Liver (tissue), 9 donors: ENCODE results near the gene RASAL2. TPM values are rescaled to one million over a fixed set of nuclear protein-coding genes. Genes with fewer than 3 reads are reported as not detected.
"Not testable (repeated sequence)": the region's sequence is repeated elsewhere in the genome, so short reads cannot be mapped to it uniquely, and the experiment has no call there.

Experiments used
- DNase-seq: peaks from one replicate; pipeline ENCODE4 v3.0.0-alpha.2; 2017; ENCODE audit warnings: low spot score
- H3K27ac ChIP-seq, 2 donors: one replicate each; pipeline ENCODE4 v1.7.0; 2013; ENCODE audit warnings: inconsistent platforms in 2 of 2, low read length in 2 of 2, control low read depth in 1 of 2, low read depth in 1 of 2, mild to moderate bottlenecking in 1 of 2
- H3K27me3 ChIP-seq, 4 donors: one replicate each; pipeline versions ENCODE4 v1.6.1 to v1.7.0; 2013; ENCODE audit warnings: low read length in 3 of 4, inconsistent platforms in 1 of 4, mild to moderate bottlenecking in 1 of 4, moderate library complexity in 1 of 4; ENCODE audit not compliant: control insufficient read depth in 4 of 4, insufficient read depth in 4 of 4
- H3K36me3 ChIP-seq, 4 donors: one replicate each; pipeline versions ENCODE4 v1.6.1 to v1.7.0; 2013; ENCODE audit warnings: low read length in 3 of 4, mild to moderate bottlenecking in 3 of 4, low read depth in 1 of 4, moderate library complexity in 1 of 4; ENCODE audit not compliant: control insufficient read depth in 4 of 4, insufficient read depth in 3 of 4
- H3K4me1 ChIP-seq, 4 donors: one replicate each; pipeline versions ENCODE4 v1.6.1 to v1.7.0; 2013; ENCODE audit warnings: low read length in 3 of 4, mild to moderate bottlenecking in 3 of 4, moderate library complexity in 1 of 4; ENCODE audit not compliant: control insufficient read depth in 4 of 4, insufficient read depth in 4 of 4
- H3K4me3 ChIP-seq, 3 donors: one replicate each; pipeline versions ENCODE4 v1.6.1 to v1.7.0; 2013; ENCODE audit warnings: low read length in 3 of 3, control low read depth in 1 of 3, low read depth in 1 of 3, mild to moderate bottlenecking in 1 of 3
- H3K9ac ChIP-seq, 2 donors: one replicate each; pipeline ENCODE4 v1.7.0; 2013; ENCODE audit warnings: low read length in 2 of 2, mild to moderate bottlenecking in 2 of 2, moderate library complexity in 2 of 2, control low read depth in 1 of 2, low read depth in 1 of 2
- H3K9me3 ChIP-seq, 4 donors: one replicate each; pipeline versions ENCODE4 v1.6.1 to v1.7.0; 2013; ENCODE audit warnings: low read length in 3 of 4; ENCODE audit not compliant: control insufficient read depth in 4 of 4
- EGR1 ChIP-seq, 2 donors: IDR thresholded peaks; 2 replicates each; pipeline ENCODE4 v1.6.1; 2016 to 2018; ENCODE audit warnings: antibody characterized with exemption in 2 of 2, low read depth in 2 of 2
- FOXA1 ChIP-seq: IDR thresholded peaks from 2 replicates; pipeline ENCODE4 v1.6.1; 2016; ENCODE audit warnings: antibody characterized with exemption
- FOXA2 ChIP-seq: IDR thresholded peaks from 2 replicates; pipeline ENCODE4 v1.6.1; 2016; ENCODE audit warnings: antibody characterized with exemption
- GABPA ChIP-seq, 2 donors: IDR thresholded peaks in 1 of 2; conservative IDR thresholded peaks in 1 of 2; 2 replicates each; pipeline ENCODE4 v1.6.1; 2016; ENCODE audit warnings: antibody characterized with exemption in 2 of 2, mild to moderate bottlenecking in 1 of 2, moderate library complexity in 1 of 2
- HNF4A ChIP-seq, 2 donors: conservative IDR thresholded peaks; 2 replicates each; pipeline ENCODE4 v1.6.1; 2016; ENCODE audit warnings: antibody characterized with exemption in 2 of 2, mild to moderate bottlenecking in 2 of 2
- HNF4G ChIP-seq: IDR thresholded peaks from 2 replicates; pipeline ENCODE4 v1.6.1; 2016; ENCODE audit warnings: antibody characterized with exemption
- JUND ChIP-seq, 2 donors: IDR thresholded peaks; 2 replicates each; pipeline ENCODE4 v1.6.1; 2016; ENCODE audit warnings: antibody characterized with exemption in 2 of 2
- NR2F2 ChIP-seq: IDR thresholded peaks from 2 replicates; pipeline ENCODE4 v1.6.1; 2016; ENCODE audit warnings: antibody characterized with exemption
- RAD21 ChIP-seq, 2 donors: IDR thresholded peaks; 2 replicates each; pipeline ENCODE4 v1.6.1; 2016; ENCODE audit warnings: antibody characterized with exemption in 2 of 2, mild to moderate bottlenecking in 2 of 2
- RXRA ChIP-seq, 2 donors: IDR thresholded peaks; 2 replicates each; pipeline ENCODE4 v1.6.1; 2017 to 2018; ENCODE audit warnings: antibody characterized with exemption in 2 of 2, mild to moderate bottlenecking in 1 of 2
- SP1 ChIP-seq: IDR thresholded peaks from 2 replicates; pipeline ENCODE4 v1.6.1; 2018; ENCODE audit warnings: antibody characterized with exemption, mild to moderate bottlenecking
- TAF1 ChIP-seq: conservative IDR thresholded peaks from 2 replicates; pipeline ENCODE4 v1.6.1; 2016; ENCODE audit warnings: antibody characterized with exemption, mild to moderate bottlenecking
- YY1 ChIP-seq: IDR thresholded peaks from 2 replicates; pipeline ENCODE4 v1.6.1; 2016; ENCODE audit warnings: antibody characterized with exemption, mild to moderate bottlenecking
- WGBS: extraction: QIAGEN DNeasy Blood & Tissue Kit; methylation state at CpG from one replicate; pipeline ENCODE4 v1.1.7; 2013; 5-methylcytosine and 5-hydroxymethylcytosine counted together
- polyA plus RNA-seq, 2 donors: library from polyadenylated mRNA; stranded (reverse) in 1 of 2; unstranded in 1 of 2; fragments of 200-250 nt in 1 of 2; fragments of >200 nt in 1 of 2; fragmentation: Nextera tagmentation in 1 of 2; extraction: Ambion mirVana in 1 of 2; gene quantifications; one replicate each; pipeline versions ENCODE4 v1.2.1 to v1.2.3, GENCODE V29; 2013 to 2015
- total RNA-seq, 2 donors: library from RNA; depleted of rRNA; stranded (reverse); fragments of >200 nt; gene quantifications; one replicate each; pipeline ENCODE4 v1.2.3, GENCODE V29; 2014
- TF ChIP-seq, protein P1 (sequence below): IDR thresholded peaks from 2 replicates; pipeline ENCODE4 v1.6.1; 2016; ENCODE audit warnings: antibody characterized with exemption, mild to moderate bottlenecking
- TF ChIP-seq, protein P2 (sequence below): IDR thresholded peaks from 2 replicates; pipeline ENCODE4 v1.6.1; 2016; ENCODE audit warnings: antibody characterized with exemption
- TF ChIP-seq, protein P3 (sequence below): IDR thresholded peaks from 2 replicates; pipeline ENCODE4 v1.6.1; 2016; ENCODE audit warnings: antibody characterized with exemption
- TF ChIP-seq, protein P4 (sequence below): IDR thresholded peaks from 2 replicates; pipeline ENCODE4 v1.6.1; 2016; ENCODE audit warnings: antibody characterized with exemption
- donor health status: healthy.
- donor health status: healthy.
- donor health status: healthy.
- donor health status: healthy.
- donor health status: healthy.

Gene RASAL2
- total and polyA plus RNA-seq, 4 donors = 1.8 to 8.1 (median 4.1) TPM

DNA sequence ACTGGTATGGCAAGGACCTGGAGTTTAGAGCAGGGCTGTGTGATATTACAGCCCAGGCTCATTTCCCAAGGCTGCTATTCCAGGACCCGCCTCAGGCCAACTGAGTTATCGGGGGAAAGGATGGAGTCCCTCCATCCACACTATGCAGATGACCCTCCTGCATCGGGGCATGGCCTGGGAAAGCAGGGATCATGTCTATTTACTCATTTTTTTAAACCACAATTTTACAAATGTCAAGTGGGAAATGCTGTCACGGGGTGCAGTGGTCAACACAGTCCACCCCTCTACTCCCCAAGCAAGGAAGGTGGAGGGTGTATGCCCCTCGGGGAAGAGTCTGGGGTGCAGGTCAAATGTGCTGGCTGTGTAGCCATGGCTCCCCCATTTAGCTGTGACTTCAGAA is 409.0 kb downstream of the RASAL2 start:
- 94% methylated on average over 5 of the region's 5 CpGs for WGBS
- no peak overlapping the region for H3K4me3 ChIP-seq
- no peak for DNase-seq
- TF ChIP-seq YY1 (no peak), TAF1 (no peak), JUND (IDR thresholded peaks at IDR 0.05) (no peak), HNF4A (conservative IDR thresholded peaks at IDR 0.05) (no peak)
- TF ChIP-seq, protein P1, sequence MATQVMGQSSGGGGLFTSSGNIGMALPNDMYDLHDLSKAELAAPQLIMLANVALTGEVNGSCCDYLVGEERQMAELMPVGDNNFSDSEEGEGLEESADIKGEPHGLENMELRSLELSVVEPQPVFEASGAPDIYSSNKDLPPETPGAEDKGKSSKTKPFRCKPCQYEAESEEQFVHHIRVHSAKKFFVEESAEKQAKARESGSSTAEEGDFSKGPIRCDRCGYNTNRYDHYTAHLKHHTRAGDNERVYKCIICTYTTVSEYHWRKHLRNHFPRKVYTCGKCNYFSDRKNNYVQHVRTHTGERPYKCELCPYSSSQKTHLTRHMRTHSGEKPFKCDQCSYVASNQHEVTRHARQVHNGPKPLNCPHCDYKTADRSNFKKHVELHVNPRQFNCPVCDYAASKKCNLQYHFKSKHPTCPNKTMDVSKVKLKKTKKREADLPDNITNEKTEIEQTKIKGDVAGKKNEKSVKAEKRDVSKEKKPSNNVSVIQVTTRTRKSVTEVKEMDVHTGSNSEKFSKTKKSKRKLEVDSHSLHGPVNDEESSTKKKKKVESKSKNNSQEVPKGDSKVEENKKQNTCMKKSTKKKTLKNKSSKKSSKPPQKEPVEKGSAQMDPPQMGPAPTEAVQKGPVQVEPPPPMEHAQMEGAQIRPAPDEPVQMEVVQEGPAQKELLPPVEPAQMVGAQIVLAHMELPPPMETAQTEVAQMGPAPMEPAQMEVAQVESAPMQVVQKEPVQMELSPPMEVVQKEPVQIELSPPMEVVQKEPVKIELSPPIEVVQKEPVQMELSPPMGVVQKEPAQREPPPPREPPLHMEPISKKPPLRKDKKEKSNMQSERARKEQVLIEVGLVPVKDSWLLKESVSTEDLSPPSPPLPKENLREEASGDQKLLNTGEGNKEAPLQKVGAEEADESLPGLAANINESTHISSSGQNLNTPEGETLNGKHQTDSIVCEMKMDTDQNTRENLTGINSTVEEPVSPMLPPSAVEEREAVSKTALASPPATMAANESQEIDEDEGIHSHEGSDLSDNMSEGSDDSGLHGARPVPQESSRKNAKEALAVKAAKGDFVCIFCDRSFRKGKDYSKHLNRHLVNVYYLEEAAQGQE = no peak
- TF ChIP-seq, protein P2, sequence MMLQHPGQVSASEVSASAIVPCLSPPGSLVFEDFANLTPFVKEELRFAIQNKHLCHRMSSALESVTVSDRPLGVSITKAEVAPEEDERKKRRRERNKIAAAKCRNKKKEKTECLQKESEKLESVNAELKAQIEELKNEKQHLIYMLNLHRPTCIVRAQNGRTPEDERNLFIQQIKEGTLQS = no peak
- TF ChIP-seq, protein P3, sequence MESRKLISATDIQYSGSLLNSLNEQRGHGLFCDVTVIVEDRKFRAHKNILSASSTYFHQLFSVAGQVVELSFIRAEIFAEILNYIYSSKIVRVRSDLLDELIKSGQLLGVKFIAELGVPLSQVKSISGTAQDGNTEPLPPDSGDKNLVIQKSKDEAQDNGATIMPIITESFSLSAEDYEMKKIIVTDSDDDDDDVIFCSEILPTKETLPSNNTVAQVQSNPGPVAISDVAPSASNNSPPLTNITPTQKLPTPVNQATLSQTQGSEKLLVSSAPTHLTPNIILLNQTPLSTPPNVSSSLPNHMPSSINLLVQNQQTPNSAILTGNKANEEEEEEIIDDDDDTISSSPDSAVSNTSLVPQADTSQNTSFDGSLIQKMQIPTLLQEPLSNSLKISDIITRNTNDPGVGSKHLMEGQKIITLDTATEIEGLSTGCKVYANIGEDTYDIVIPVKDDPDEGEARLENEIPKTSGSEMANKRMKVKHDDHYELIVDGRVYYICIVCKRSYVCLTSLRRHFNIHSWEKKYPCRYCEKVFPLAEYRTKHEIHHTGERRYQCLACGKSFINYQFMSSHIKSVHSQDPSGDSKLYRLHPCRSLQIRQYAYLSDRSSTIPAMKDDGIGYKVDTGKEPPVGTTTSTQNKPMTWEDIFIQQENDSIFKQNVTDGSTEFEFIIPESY = no peak
- no peaks in the 10 kb centered on the region for H3K36me3 ChIP-seq
- no peaks in the 10 kb centered on the region for H3K9me3 ChIP-seq
- no peak overlapping the region for H3K27ac ChIP-seq
- H3K9ac ChIP-seq = no peak overlapping the region
- no peaks in the 10 kb centered on the region for H3K27me3 ChIP-seq
- H3K4me1 ChIP-seq = no peaks in the 10 kb centered on the region

DNA sequence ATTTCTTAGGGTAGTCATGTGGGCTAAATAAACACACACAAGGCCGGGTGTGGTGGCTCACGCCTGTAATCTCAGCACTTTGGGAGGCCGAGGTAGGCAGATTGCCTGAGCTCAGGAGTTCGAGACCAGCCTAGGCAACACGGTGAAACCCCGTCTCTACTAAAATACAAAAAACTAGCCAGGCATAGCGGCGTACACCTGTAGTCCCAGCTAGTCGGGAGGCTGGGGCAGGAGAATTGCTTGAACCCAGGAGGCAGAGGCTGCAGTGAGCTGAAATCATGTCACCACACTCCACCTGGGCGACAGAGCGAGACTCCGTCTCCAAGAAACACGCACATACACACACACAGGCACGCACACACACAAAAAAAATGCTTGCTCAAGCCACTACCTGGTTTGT is 409.4 kb downstream of the RASAL2 start:
- not testable (repeated sequence) for H3K27ac ChIP-seq, H3K4me1 ChIP-seq, H3K36me3 ChIP-seq, H3K9me3 ChIP-seq, H3K4me3 ChIP-seq, H3K9ac ChIP-seq, H3K27me3 ChIP-seq, DNase-seq
- WGBS = 95% methylated on average over 14 of the region's 14 CpGs

DNA sequence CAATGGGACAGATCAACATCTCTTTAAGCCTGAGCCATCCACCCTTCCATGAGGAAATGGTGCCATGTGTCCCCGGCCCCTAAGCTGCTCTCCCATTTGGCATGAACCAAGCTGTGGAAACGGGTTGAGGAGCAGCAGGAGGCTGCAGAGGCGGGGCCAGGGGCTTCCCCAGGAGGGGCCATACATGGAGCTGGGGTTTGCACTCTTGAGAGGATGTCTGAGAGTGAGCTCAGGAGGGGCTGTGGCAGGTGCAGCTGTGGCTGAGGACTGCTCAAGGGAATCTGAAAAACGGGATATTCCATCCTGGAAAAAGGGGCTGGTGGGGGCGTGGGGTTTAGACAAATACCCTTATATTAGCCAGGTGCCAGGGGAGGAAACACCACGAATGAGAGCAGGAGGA is 409.9 kb downstream of the RASAL2 start:
- 86% methylated on average over 6 of the region's 6 CpGs for WGBS

More for the DNA sequence above, 409.9 kb downstream of the RASAL2 start:
- Histone ChIP-seq H3K9ac (no peak overlapping the region), H3K36me3 (no peaks in the 10 kb centered on the region), H3K9me3 (no peaks in the 10 kb centered on the region), H3K4me3 (no peak overlapping the region), H3K27ac (no peak overlapping the region), H3K27me3 (no peaks in the 10 kb centered on the region), H3K4me1 (no peaks in the 10 kb centered on the region)
- DNase-seq = no peak
- TF ChIP-seq EGR1 (IDR thresholded peaks at IDR 0.05; ENCODE audit: low read depth in 2 of 2) (no peak), FOXA2 (no peak), RAD21 (IDR thresholded peaks at IDR 0.05) (no peak), HNF4G (no peak), GABPA (IDR thresholded peaks at IDR 0.05 in 1 of 2, conservative IDR thresholded peaks at IDR 0.05 in 1 of 2) (no peak), HNF4A (conservative IDR thresholded peaks at IDR 0.05) (no peak), SP1 (no peak), FOXA1 (no peak), NR2F2 (no peak), RXRA (IDR thresholded peaks at IDR 0.05) (no peak), JUND (IDR thresholded peaks at IDR 0.05) (no peak)
- TF ChIP-seq, protein P4, sequence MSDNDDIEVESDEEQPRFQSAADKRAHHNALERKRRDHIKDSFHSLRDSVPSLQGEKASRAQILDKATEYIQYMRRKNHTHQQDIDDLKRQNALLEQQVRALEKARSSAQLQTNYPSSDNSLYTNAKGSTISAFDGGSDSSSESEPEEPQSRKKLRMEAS = no peak
- TF ChIP-seq, protein P3 = no peak
- TF ChIP-seq, protein P1 = no peak
